ENCODE data around the gene CDC42SE2.

DNA sequence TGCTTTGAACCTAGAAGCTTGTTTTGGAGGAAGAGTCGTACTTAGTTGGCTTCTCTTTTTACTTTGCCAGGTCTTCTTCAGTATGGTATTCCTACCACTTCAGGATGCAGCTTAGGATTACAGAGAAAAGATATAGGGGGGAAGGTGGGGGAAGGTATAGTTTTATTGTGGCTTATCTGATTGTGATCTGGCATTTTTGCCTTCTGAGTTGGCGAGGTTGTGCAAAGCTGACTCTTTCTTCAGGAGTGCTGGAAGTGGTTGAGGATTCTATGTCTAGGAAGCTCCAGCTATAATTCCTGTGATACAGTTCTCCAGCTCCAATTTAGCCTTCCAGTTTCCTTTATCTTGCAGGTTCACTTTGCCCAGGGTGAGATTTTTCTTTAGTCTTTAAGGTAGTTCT is 7.0 kb downstream of the CDC42SE2 start:
- no peak for TF ChIP-seq POLR2AphosphoS5 (IDR thresholded peaks at IDR 0.05; ENCODE audit: low read depth, low read length)
- TF ChIP-seq POLR2A (IDR thresholded peaks at IDR 0.05; ENCODE audit: low read depth, low read length): no peak
- no peak for TF ChIP-seq PAX5 (IDR thresholded peaks at IDR 0.05; ENCODE audit: insufficient read depth, low read length, severe bottlenecking)
- TF ChIP-seq TAF1 (IDR thresholded peaks at IDR 0.05; ENCODE audit: low read depth, low read length): no peak
- TF ChIP-seq SPI1 (IDR thresholded peaks at IDR 0.05; ENCODE audit: low read depth, low read length): no peak
- TF ChIP-seq POU2F2 (IDR thresholded peaks at IDR 0.05; ENCODE audit: low read depth, low read length): no peak
